MM.1S (cell line): ENCODE measurements around the gene CHRM2.

Experiments
- DNase-seq: peaks from one replicate; pipeline ENCODE4 v3.0.0-alpha.2; 2015
- H2AFZ ChIP-seq: fragments of 300-600 bp; sonication (generic); 2 replicates; pipeline ENCODE4 v1.6.0; 2016; ENCODE audit warnings: antibody characterized with exemption, low read length
- H3F3A ChIP-seq: fragments of 300-600 bp; sonication (generic); 2 replicates; pipeline ENCODE4 v1.6.1; 2016; ENCODE audit warnings: mild to moderate bottlenecking, antibody characterized with exemption, low read length, moderate library complexity, mixed read lengths; ENCODE audit not compliant: insufficient read depth
- H3K27ac ChIP-seq: fragments of 300-600 bp; sonication (generic); 2 replicates; pipeline ENCODE4 v1.5.1; 2016; ENCODE audit warnings: mild to moderate bottlenecking, low read length
- H3K27me3 ChIP-seq: fragments of 300-600 bp; sonication (generic); replicated peaks from 2 replicates; pipeline ENCODE4 v1.6.0; 2016; ENCODE audit warnings: low read length; ENCODE audit not compliant: insufficient read depth
- H3K36me3 ChIP-seq: fragments of 300-600 bp; sonication (generic); replicated peaks from 2 replicates; pipeline ENCODE4 v1.6.1; 2016; ENCODE audit warnings: mild to moderate bottlenecking, low read length, mixed read lengths; ENCODE audit not compliant: insufficient read depth
- H3K4me1 ChIP-seq: fragments of 300-600 bp; sonication (generic); 2 replicates; pipeline ENCODE4 v1.6.1; 2016; ENCODE audit warnings: low read length, mixed read lengths
- H3K4me2 ChIP-seq: fragments of 300-600 bp; sonication (generic); 2 replicates; pipeline ENCODE4 v1.6.0; 2016; ENCODE audit warnings: low read depth, low read length
- H3K4me3 ChIP-seq: fragments of 300-600 bp; sonication (generic); 2 replicates; pipeline ENCODE4 v1.5.1; 2016; ENCODE audit warnings: low read length, mixed read lengths
- H3K79me2 ChIP-seq: fragments of 300-600 bp; sonication (generic); 2 replicates; pipeline ENCODE4 v1.6.1; 2016; ENCODE audit warnings: mixed run types, low read length, mixed read lengths
- H3K9ac ChIP-seq: fragments of 300-600 bp; sonication (generic); 2 replicates; pipeline ENCODE4 v1.6.1; 2016; ENCODE audit warnings: low read length, mixed read lengths
- H3K9me2 ChIP-seq: fragments of 300-600 bp; sonication (generic); replicated peaks from 2 replicates; pipeline ENCODE4 v1.6.1; 2016; ENCODE audit warnings: mild to moderate bottlenecking, low read length, mixed read lengths; ENCODE audit not compliant: insufficient read depth
- H3K9me3 ChIP-seq: fragments of 300-600 bp; sonication (generic); replicated peaks from 2 replicates; pipeline ENCODE4 v1.6.1; 2016; ENCODE audit warnings: mild to moderate bottlenecking, low read length, mixed read lengths; ENCODE audit not compliant: insufficient read depth
- H4K20me1 ChIP-seq: fragments of 300-600 bp; sonication (generic); 2 replicates; pipeline ENCODE4 v1.6.1; 2016; ENCODE audit warnings: mild to moderate bottlenecking, low read length, moderate library complexity, mixed read lengths; ENCODE audit not compliant: insufficient read depth
- EZH2 ChIP-seq: fragments of 300-600 bp; sonication (generic); optimal IDR thresholded peaks from 2 replicates; pipeline ENCODE3; 2017; ENCODE audit warnings: low read depth, mild to moderate bottlenecking, antibody characterized with exemption, low read length, mixed read lengths
- EZH2phosphoT487 ChIP-seq: fragments of 300-600 bp; sonication (generic); IDR thresholded peaks from 2 replicates; pipeline ENCODE4 v1.6.1; 2018; ENCODE audit warnings: antibody characterized with exemption, low read length
- TF ChIP-seq, protein P1 (sequence below): fragments of 300-600 bp; sonication (generic); IDR thresholded peaks from 2 replicates; pipeline ENCODE4 v1.5.1; 2016; ENCODE audit warnings: antibody characterized with exemption, low read length, mixed read lengths

The CHRM2 gene

DNA sequence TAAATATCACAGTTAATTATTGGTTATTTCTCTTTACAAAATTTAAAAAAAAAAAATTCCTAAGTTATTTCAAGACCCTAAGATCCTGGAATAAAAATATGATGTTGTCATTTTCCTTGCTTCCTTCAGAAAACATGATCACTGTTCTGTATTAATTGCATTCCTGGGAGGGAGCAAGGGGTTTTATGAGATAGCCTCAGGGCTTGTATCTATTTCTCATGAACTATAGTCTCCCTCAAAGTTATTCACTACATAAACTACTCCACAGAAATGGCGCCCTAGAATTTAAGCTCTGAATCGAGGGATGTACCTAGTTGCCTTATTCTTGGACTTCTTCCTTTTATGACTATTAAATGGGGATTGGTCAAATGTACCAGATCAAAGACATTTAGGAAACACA, 170.3 kb downstream of the CHRM2 start:
- Histone ChIP-seq H3F3A (no peaks in the 10 kb centered on the region), H3K9me2 (no peaks in the 10 kb centered on the region), H3K27ac (no peak overlapping the region), H3K4me3 (no peak overlapping the region), H4K20me1 (no peaks in the 10 kb centered on the region), H3K9me3 (no peaks in the 10 kb centered on the region), H3K4me2 (no peak overlapping the region), H3K4me1 (no peaks in the 10 kb centered on the region), H3K36me3 (no peaks in the 10 kb centered on the region), H3K27me3 (no peaks in the 10 kb centered on the region), H2AFZ (no peak overlapping the region), H3K79me2 (no peaks in the 10 kb centered on the region), H3K9ac (no peak overlapping the region)
- no peak for DNase-seq
- TF ChIP-seq, protein P1, sequence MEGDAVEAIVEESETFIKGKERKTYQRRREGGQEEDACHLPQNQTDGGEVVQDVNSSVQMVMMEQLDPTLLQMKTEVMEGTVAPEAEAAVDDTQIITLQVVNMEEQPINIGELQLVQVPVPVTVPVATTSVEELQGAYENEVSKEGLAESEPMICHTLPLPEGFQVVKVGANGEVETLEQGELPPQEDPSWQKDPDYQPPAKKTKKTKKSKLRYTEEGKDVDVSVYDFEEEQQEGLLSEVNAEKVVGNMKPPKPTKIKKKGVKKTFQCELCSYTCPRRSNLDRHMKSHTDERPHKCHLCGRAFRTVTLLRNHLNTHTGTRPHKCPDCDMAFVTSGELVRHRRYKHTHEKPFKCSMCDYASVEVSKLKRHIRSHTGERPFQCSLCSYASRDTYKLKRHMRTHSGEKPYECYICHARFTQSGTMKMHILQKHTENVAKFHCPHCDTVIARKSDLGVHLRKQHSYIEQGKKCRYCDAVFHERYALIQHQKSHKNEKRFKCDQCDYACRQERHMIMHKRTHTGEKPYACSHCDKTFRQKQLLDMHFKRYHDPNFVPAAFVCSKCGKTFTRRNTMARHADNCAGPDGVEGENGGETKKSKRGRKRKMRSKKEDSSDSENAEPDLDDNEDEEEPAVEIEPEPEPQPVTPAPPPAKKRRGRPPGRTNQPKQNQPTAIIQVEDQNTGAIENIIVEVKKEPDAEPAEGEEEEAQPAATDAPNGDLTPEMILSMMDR = no peak
- TF ChIP-seq EZH2 = no peak
- TF ChIP-seq EZH2phosphoT487 = no peak

DNA sequence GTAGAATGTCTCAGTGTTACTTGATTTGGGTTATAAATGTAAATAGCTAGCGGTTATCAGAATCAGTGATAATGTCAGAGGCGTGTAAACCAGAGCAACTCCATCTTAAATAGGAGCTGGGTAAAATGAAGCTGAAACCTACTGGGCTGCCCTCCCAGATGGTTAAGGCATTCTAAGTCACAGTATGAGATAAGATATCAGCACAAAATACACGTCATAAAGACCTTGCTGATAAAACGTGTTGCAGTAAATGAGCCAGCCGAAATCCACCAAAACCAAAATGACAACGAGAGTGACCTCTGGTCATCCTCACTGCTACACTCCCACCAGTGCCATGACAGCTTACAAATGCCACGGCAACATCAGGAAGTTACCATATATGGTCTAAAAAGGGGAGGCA, 172.3 kb downstream of the CHRM2 start:
- Histone ChIP-seq H3K27ac (no peak overlapping the region), H3K4me2 (no peak overlapping the region), H4K20me1 (no peaks in the 10 kb centered on the region), H3K9me3 (no peaks in the 10 kb centered on the region), H3K79me2 (no peaks in the 10 kb centered on the region), H3K27me3 (no peaks in the 10 kb centered on the region), H3K4me3 (no peak overlapping the region), H3F3A (no peaks in the 10 kb centered on the region), H3K9ac (no peak overlapping the region), H3K9me2 (no peaks in the 10 kb centered on the region), H3K4me1 (no peaks in the 10 kb centered on the region), H3K36me3 (no peaks in the 10 kb centered on the region), H2AFZ (no peak overlapping the region)
- no peak for TF ChIP-seq EZH2
- no peak for TF ChIP-seq EZH2phosphoT487
- TF ChIP-seq, protein P1 = no peak
- DNase-seq = no peak

DNA sequence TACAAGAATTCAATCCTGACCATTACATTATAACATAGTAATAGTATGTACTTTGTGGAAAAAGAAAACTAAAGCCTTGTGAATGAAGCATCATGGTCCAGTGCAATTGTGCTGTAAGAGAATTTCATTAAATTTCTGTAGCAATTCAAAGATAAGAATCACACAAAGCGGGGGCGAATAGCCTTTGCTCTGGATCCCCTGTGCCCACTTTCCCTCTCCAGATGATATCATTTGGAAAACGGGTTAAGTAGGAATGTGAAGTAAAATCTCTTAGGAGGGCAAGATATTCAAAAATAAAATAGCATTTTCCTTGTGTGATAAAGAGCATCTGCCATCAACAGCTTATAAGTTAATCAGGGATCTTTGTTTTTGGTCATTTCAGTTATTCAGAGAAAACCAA, 177.1 kb downstream of the CHRM2 start:
- H3K36me3 ChIP-seq = no peaks in the 10 kb centered on the region
- H3K9ac ChIP-seq = no peak overlapping the region
- H2AFZ ChIP-seq = no peak overlapping the region
- no peak overlapping the region for H3K27ac ChIP-seq
- H3F3A ChIP-seq = no peaks in the 10 kb centered on the region
- H3K9me2 ChIP-seq = no peaks in the 10 kb centered on the region
- no peaks in the 10 kb centered on the region for H4K20me1 ChIP-seq
- no peaks in the 10 kb centered on the region for H3K4me1 ChIP-seq
- no peak overlapping the region for H3K4me2 ChIP-seq
- no peaks in the 10 kb centered on the region for H3K9me3 ChIP-seq
- no peak overlapping the region for H3K4me3 ChIP-seq
- no peak for DNase-seq
- no peaks in the 10 kb centered on the region for H3K79me2 ChIP-seq
- no peaks in the 10 kb centered on the region for H3K27me3 ChIP-seq
- TF ChIP-seq EZH2 = no peak
- TF ChIP-seq, protein P1 = no peak
- no peak for TF ChIP-seq EZH2phosphoT487
